ENCODE measurements around the gene FRMD4A.
A peak's percentile ranks its signal among the peaks of the same experiment; 100 is the strongest.
"Not testable (repeated sequence)": the region's sequence is repeated elsewhere in the genome, so short reads cannot be mapped to it uniquely, and the experiment has no call there.

The FRMD4A gene

DNA sequence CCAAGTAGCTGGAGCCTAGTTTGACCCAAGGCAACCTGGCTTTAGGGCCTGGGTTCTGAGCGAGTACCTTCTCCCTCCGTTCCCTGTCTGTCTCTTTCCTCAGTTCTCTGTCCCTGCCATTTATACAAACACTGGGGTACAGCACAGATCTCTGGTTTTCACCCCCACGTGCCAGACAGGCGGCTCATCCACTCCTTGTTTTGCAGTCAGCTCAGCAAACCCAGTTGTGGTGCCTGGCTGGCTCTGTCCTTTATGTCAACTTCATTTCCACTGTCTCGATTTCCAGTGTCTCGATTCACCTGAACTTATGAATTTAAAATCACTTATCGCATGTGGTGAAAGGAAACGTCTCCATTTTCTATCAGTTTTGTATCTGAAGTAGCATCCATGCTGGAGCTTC, 230.8 kb downstream of the FRMD4A start:
- no peak for DNase-seq (ENCODE audit: low spot score)

GRCh38 chr10:14093730-14094484, 236.8 kb downstream of the FRMD4A start:
- DNase-seq (ENCODE audit: low spot score) = peak; percentile 55

GRCh38 chr10:14092799-14093198, 237.9 kb downstream of the FRMD4A start:
- no peak for DNase-seq (ENCODE audit: low spot score)

DNA sequence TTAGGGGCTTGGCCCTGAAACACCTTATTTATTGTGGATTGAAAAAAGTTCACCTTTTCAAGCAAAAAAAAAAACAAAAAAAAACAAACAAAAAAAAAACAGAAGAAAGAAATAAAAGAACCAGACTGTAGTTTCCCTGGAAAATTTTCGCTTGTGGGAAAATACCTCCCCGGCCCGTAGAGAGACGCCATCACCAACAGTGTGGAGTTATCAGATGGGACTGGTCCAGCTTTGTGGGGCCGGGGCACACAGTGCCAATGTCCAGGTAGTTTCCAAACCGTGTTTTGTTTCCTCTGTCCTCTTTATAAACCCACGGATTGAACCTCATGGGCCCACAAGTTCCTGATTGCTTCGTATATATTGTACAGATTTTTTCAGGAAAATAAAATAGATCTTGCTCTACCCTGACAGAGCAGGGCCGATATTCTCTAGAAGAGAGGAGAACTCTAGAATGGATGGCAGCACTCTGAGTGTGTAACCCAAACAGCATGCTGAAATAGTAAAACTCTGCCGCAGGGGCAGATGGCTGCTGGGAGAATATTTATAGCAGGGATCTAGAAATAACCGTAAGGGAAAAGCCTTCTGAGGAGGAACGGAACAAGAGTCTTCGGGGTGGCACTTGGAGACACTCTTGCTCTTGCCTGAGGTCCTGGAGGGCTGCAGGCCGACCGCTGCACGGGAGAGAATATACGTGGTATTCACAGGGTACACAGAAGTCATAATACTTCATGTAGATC, 241.0 kb downstream of the FRMD4A start:
- DNase-seq (ENCODE audit: low spot score) = no peak

DNA sequence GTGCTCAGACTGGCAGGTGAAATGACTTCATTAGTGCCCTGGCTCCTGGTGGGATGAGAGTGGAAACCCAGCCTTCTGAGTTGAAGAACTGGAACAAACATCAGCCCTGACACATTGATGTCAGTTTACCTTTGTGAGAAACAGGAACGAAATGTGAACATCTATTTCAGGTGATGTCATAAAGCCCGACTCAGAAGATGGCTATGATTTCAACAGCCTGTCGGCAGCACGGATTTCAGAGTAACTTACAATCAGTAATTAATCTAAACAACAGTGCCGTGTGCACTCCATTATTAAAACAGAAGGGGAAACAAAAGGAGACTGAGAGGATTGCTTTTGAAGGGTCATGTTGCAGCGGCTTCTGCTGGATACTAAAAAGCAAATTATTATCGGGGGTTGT, 243.2 kb downstream of the FRMD4A start:
- DNase-seq (ENCODE audit: low spot score) = no peak

GRCh38 chr10:14086596-14086995, 244.1 kb downstream of the FRMD4A start:
- no peak for DNase-seq (ENCODE audit: low spot score)

DNA sequence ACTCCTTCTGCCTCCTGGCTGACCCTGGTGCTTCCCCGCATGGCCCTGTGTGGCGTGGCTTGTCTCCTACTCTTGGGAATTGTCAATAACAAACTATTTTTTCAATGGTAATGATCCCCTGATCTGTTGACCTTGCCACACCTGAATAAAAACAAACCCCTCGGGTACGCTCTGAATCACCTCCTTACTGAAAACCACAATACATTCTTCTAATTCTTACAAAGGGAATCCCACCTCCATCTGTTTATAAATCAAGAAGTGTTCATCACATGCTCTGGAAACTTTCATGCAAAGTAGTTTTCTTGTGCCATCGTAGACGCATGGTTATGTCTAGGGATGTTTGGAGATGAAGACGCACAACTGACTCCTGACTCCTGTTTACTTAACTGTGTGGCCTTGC, 245.8 kb downstream of the FRMD4A start:
- DNase-seq (ENCODE audit: low spot score) = no peak

- DNase-seq (ENCODE audit: low spot score) = no peak
Measured at GRCh38 chr10:14080795-14081194, 249.9 kb downstream of the FRMD4A start.

DNA sequence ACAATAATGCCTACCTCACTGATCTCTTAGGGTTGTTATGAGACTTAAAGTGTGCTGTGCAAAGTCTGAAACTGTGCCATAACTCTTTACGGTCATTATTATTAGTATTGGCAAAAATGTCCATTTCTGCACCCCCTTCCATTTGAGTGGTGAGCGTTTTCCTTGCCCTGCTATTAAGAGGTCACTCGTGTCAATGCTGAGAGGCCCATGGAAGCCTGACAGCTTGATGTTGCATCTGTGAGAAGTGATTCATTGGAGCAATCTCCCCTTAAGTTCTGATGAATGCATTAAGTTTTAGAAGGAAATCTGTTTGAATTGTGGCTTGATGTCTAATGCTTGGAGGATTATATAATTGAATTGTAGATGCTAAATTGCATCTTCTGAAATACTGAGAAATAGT, 253.3 kb downstream of the FRMD4A start:
- DNase-seq (ENCODE audit: low spot score) = no peak

DNA sequence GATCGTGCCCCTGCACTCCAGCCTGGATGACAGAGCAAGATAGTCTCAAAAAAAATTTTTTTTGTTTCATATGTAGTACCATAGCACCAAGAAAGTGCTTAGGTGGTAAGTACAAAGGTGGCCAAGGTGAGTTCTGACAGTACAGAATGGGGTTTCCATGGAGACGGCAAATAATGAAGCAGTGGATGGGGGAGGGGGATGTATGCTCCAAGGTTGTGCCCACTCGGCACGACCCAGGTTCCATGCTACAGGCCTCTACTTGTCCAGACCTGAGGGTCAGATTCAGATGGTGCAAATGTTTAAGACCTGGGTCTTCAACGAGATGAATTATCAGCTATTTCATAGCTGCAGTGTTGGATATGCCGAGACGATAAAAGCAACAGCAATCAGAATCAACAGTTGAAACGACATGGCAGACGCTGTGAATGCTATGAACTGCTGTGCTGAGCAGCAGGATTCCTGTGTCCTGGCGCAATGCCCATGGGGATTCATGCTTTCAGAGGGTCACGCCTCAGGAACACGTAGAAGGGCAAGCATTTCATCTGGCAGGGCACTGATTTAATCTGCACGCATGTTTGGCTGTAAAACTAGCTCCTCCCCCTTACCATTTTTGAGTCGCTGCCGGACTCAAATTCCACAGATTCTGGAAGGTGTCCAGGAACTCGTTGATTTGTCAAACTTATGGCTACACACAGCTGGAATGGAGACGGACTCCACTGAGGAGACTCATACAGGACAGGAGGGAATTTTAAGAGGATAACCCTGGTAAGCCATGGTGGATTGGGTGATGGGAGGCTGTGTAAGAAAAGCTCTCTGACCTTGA, 256.5 kb downstream of the FRMD4A start:
- DNase-seq (ENCODE audit: low spot score) = peak; percentile 44

GRCh38 chr10:14072541-14072940, 258.2 kb downstream of the FRMD4A start:
- no peak for DNase-seq (ENCODE audit: low spot score)

- DNase-seq (ENCODE audit: low spot score) = no peak
Measured at GRCh38 chr10:14071956-14072355, 258.8 kb downstream of the FRMD4A start.

DNA sequence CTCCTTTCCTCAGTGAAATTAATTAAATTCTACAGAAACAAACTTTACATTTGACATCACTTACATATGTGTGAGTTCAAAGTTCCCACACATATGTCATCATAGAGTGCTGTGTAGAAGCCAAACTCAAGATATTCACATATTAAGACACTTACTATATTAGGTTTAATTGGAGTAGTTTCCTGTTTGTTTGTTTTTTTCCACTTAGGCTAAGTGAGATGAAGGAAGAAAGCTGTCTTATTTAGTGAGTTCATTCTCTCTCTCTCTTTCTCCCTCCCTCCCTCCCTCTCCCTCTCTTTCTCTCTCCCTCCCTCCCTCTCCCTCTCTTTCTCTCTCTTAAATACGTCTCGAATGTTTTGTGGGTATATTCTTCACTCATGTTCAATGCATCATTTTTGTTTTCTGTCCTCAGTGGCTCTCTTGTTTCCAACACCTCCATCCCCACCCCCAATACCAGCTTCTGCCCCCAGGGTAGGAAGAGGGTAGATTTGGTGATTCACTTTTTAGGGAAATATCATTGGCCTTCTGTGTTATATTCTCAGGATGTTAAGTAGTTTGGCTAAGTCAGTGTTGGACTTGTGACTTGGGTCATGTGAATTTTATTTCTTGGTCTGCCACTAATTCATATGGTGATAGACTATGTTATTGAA, 262.0 kb downstream of the FRMD4A start:
- DNase-seq (ENCODE audit: low spot score) = no peak

- not testable (repeated sequence) for DNase-seq (ENCODE audit: low spot score)
Measured at GRCh38 chr10:14067638-14068037, 263.1 kb downstream of the FRMD4A start.

DNA sequence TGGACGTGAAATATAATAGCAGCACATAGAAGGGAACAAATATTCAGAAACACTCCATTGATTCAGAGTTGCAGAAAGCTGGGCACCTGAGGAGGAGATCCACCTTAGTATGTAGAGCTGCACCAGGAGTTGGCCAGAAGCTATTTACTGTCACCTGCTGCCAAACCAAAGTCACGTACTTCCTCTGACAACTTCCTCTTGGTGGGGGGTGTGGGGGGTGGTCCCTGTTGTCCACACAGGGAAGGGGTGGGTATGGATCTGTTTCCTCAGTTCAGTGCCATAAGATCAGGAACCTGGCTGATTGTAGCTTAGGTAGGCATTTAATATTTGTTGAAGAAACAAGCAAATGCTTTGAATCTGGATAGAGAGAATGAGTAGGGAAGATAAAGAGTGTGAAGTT, 264.6 kb downstream of the FRMD4A start:
- DNase-seq (ENCODE audit: low spot score) = no peak

DNA sequence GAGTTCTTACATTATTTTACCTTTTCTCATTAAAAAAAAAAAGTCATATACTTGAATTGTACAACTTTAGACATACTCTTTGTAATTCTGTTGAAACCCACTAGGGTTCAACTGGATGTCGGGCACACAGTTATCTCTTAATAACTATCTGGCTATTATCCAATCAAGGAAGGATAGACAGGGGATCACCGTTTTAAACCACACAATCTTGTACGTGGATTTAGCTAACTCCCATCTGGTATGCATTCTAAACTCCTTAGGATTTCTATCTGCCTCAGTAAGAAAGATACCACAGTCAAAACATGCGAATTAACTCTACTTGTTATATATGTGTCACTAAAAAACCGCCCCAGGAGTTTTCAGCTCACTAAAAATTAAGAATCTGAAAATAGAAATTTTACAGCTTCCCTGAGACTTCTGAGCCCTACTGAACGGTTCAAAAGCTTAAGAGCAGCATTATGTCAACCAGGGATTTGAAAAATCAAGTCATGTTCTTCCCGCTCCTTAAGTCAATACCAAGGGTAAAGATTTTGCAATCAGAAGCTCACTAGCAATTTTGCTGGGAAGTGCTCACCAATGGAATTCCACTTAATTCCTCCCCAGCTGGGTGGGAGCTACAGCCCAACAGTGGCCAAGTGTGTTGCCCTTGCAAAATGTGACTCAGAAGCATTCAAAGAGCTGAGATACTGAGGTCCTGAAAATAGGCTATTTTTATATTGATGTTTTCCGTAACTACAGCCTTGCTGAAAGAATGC, 267.0 kb downstream of the FRMD4A start:
- no peak for DNase-seq (ENCODE audit: low spot score)

- no peak for DNase-seq (ENCODE audit: low spot score)
Measured at GRCh38 chr10:14062528-14063260, 268.0 kb downstream of the FRMD4A start.

GRCh38 chr10:14060320-14061070, 270.2 kb downstream of the FRMD4A start:
- DNase-seq (ENCODE audit: low spot score) = no peak

DNA sequence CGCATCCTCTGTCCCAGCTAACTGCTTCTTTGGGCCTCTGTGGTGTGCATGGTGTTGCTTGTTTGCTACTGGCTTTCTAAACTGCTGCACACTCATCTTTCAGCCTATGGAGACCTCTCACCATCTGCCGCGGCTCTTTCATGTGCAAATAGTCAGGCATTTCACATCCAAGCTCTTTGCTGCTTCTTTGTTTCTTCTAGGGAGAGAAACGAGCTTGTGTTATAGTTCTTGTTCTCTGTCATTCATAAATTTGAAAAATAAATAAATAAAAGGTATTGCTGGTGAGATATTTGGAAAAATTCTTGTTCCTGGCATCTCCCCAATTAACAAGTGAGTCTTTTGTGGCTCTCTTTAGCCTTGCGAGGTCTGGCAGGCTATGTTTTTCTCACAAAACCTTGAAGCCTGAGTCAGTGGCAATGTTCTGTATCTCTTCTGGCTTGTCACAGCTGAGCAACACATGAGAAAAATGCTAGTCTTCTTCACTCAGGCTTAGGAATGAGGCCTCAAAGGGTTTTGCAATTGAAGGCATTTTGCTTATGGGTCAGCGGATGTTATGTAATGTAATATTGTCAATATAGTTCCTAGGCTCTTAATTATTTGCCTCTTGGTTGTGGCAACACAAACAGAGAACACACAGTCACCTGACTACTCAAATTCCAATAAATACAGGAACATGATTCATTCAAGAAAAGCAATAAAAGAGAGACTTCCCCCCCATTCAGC, 274.0 kb downstream of the FRMD4A start:
- no peak for DNase-seq (ENCODE audit: low spot score)
